Measurements from ENCODE around the gene SGCA.

DNA sequence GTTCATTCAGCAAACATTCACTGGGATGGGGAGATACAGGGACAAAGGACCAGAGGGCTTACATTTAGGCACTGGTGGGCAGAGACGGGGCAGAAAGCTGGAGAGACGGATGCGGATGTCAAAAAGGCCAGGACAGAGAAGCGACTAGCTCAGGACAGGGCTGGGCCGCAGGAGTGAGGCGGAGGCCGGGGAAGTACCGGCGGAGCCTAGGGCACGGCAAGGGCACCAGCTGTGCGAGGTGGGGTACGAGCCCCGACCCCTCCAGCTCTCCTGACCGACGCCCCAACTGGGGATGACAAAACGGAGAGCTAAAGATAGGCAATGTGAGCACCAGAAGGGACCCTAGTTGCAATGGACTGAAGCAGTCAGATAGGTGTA, 3.9 kb upstream of the SGCA start:
- TF ChIP-seq POLR2AphosphoS5 (IDR thresholded peaks at IDR 0.05; ENCODE audit: low read depth, low read length) = no peak
- TF ChIP-seq POLR2A (IDR thresholded peaks at IDR 0.05; ENCODE audit: low read depth, low read length) = no peak
- no peak for TF ChIP-seq TAF1 (IDR thresholded peaks at IDR 0.05; ENCODE audit: borderline replicate concordance, low read depth, low read length)
